MM.1S (cell line): ENCODE measurements around the gene MOCOS.

ENCODE experiments used
- CTCF ChIP-seq: fragments of 300-600 bp; sonication (generic); IDR thresholded peaks from 2 replicates; pipeline ENCODE4 v1.5.1; 2016; ENCODE audit warnings: antibody characterized with exemption, low read length, mixed read lengths
- EZH2 ChIP-seq: fragments of 300-600 bp; sonication (generic); optimal IDR thresholded peaks from 2 replicates; pipeline ENCODE3; 2017; ENCODE audit warnings: low read depth, mild to moderate bottlenecking, antibody characterized with exemption, low read length, mixed read lengths

GRCh38 chr18:36300211-36300610, 112.9 kb downstream of the MOCOS start:
- TF ChIP-seq CTCF = no peak
- TF ChIP-seq EZH2 = no peak
